Transverse colon (tissue), 4 donors: ENCODE results near the gene SPECC1. TPM values are rescaled to one million over a fixed set of nuclear protein-coding genes. Genes with fewer than 3 reads are reported as not detected.

Experiments
- DNase-seq: peaks from one replicate; pipeline ENCODE4 v3.0.0-alpha.2; 2019
- H3K27ac ChIP-seq, 4 donors: fragments of 200-600 bp; sonication (generic); 2 replicates each; pipeline ENCODE4 v1.5.1; 2016 to 2018; ENCODE audit warnings: inconsistent platforms in 4 of 4
- H3K27me3 ChIP-seq: fragments of 200-600 bp; sonication (generic); 2 replicates; pipeline ENCODE4 v1.5.1; 2017; ENCODE audit warnings: inconsistent platforms
- H3K36me3 ChIP-seq, 4 donors: fragments of 200-600 bp; sonication (generic); 2 replicates each; pipeline ENCODE4 v1.5.1; 2017 to 2019; ENCODE audit warnings: inconsistent platforms in 4 of 4
- H3K4me1 ChIP-seq, 4 donors: fragments of 200-600 bp; sonication (generic); 2 replicates each; pipeline ENCODE4 v1.5.1; 2017 to 2020; ENCODE audit warnings: inconsistent platforms in 4 of 4
- H3K4me3 ChIP-seq, 4 donors: fragments of 200-600 bp; sonication (generic); 1 replicate in 1 of 4; 2 replicates in 3 of 4; pipeline versions ENCODE4 v1.5.1 to v1.6.1; 2017 to 2019; ENCODE audit warnings: inconsistent platforms in 4 of 4
- H3K9me3 ChIP-seq, 2 donors: fragments of 200-600 bp; sonication (generic); 2 replicates each; pipeline ENCODE4 v1.5.1; 2017 to 2019; ENCODE audit warnings: inconsistent platforms in 2 of 2
- CTCF ChIP-seq, 5 experiments: fragments of 200-600 bp in 3 of 5; fragments of 450-650 bp in 2 of 5; sonication (generic) in 3 of 5; IDR thresholded peaks; 1 replicate in 2 of 5; 2 replicates in 3 of 5; pipeline ENCODE4 v1.5.1; 2016 to 2017; ENCODE audit warnings: antibody characterized with exemption in 5 of 5, inconsistent platforms in 3 of 5, mild to moderate bottlenecking in 2 of 5, moderate library complexity in 1 of 5
- EP300 ChIP-seq: sonication (generic); formaldehyde crosslinking; IDR thresholded peaks from one replicate; pipeline ENCODE4 v1.6.1; 2017; ENCODE audit warnings: antibody characterized with exemption, low read depth
- POLR2A ChIP-seq: fragments of 450-650 bp; IDR thresholded peaks from one replicate; pipeline ENCODE4 v1.6.1; 2016; ENCODE audit warnings: antibody characterized with exemption, mild to moderate bottlenecking, moderate library complexity
- POLR2AphosphoS5 ChIP-seq, 3 donors: sonication (generic); formaldehyde crosslinking; IDR thresholded peaks; one replicate each; pipeline ENCODE4 v1.6.1; 2016; ENCODE audit warnings: antibody characterized with exemption in 3 of 3
- WGBS, 2 donors: methylation state at CpG; one replicate each; pipeline ENCODE4 v1.1.5; 2018; ENCODE audit warnings: low coverage in 1 of 2; 5-methylcytosine and 5-hydroxymethylcytosine counted together
- in situ Hi-C, 4 donors: fragments of 200-750 bp; cut with MboI; loops; one replicate each; pipeline versions ENCODE4 v1.15.0 to v1.15.1; 2017; ENCODE audit warnings: low sequenced_read_pairs in 3 of 4, low pct_ligation_motif_present in 1 of 4, low pct_unique_long_range_greater_than_20kb in 1 of 4
- intact Hi-C: fragments of 100-400 bp; cut with DNase I; formaldehyde crosslinking; loops from one replicate; pipeline ENCODE4 v1.15.1; 2023; ENCODE audit warnings: low total_unique reads
- total RNA-seq, 4 donors: library from RNA; depleted of rRNA; stranded (reverse); fragments of >200 nt; gene quantifications; one replicate each; pipeline ENCODE4 v1.1.0, GENCODE V29; 2016

Gene SPECC1
- total RNA-seq, 4 donors from 2014 or later, result 117 to 141 (median 125) TPM

- Histone ChIP-seq H3K36me3 (no peaks in the 10 kb centered on the region), H3K9me3 (no peaks in the 10 kb centered on the region), H3K4me1 (peaks cover 0 to 11% (median 0%) of the 10 kb centered on the region in 4 donors), H3K27me3 (no peaks in the 10 kb centered on the region), H3K4me3 (no peak overlapping the region), H3K27ac (no peak overlapping the region)
- no peak for TF ChIP-seq POLR2AphosphoS5 (IDR thresholded peaks at IDR 0.05)
- TF ChIP-seq CTCF (IDR thresholded peaks at IDR 0.05), result no peak
- TF ChIP-seq POLR2A, result no peak
- no peak for TF ChIP-seq EP300
- WGBS, 2 donors, result 70 to 97% methylated on average over 2 to 4 of the region's 4 CpGs
- in situ Hi-C loops (loop anchor here in 1 of 4 donors (10.0 kb wide), 1 partner anchor 63 kb away; no protein-coding TSS in a partner anchor), intact Hi-C loops (no loop called here)
- no peak for DNase-seq
Observed at GRCh38 chr17:20217677-20218076, 208.5 kb downstream of the SPECC1 start.

GRCh38 chr17:20218272-20218671, 209.1 kb downstream of the SPECC1 start:
- DNase-seq, result no peak
- TF ChIP-seq EP300, result no peak
- no peak for TF ChIP-seq POLR2A
- no peak for TF ChIP-seq POLR2AphosphoS5 (IDR thresholded peaks at IDR 0.05)
- TF ChIP-seq CTCF (IDR thresholded peaks at IDR 0.05), result no peak
- in situ Hi-C loops (loop anchor here in 1 of 4 donors (10.0 kb wide), 1 partner anchor 63 kb away; no protein-coding TSS in a partner anchor), intact Hi-C loops (no loop called here)
- Histone ChIP-seq H3K4me1 (peaks cover 0 to 11% (median 0%) of the 10 kb centered on the region in 4 donors), H3K27me3 (no peaks in the 10 kb centered on the region), H3K27ac (no peak overlapping the region), H3K9me3 (no peaks in the 10 kb centered on the region), H3K4me3 (no peak overlapping the region), H3K36me3 (no peaks in the 10 kb centered on the region)
- WGBS, 2 donors, result 84 to 89% methylated on average over 3 of the region's 3 CpGs

- no peaks in the 10 kb centered on the region for H3K36me3 ChIP-seq
- intact Hi-C loops (loop anchor here (2.0 to 5.0 kb wide), 2 partner anchors 101 to 452 kb away; no protein-coding TSS in a partner anchor), in situ Hi-C loops (loop anchor here in 2 of 4 donors (10.0 kb wide), 2 partner anchors 91 to 99 kb away; no protein-coding TSS in a partner anchor)
- no peak overlapping the region for H3K27ac ChIP-seq
- no peak overlapping the region for H3K4me3 ChIP-seq
- H3K27me3 ChIP-seq, result no peaks in the 10 kb centered on the region
- no peaks in the 10 kb centered on the region for H3K9me3 ChIP-seq
- WGBS, 2 donors, result 90 to 100% methylated on average over 1 to 3 of the region's 3 CpGs
- TF ChIP-seq CTCF (IDR thresholded peaks at IDR 0.05), result no peak
- no peak for TF ChIP-seq POLR2A
- no peak for TF ChIP-seq EP300
- TF ChIP-seq POLR2AphosphoS5 (IDR thresholded peaks at IDR 0.05), result no peak
- DNase-seq, result no peak
- peaks cover 0 to 4% (median 4%) of the 10 kb centered on the region in 4 donors for H3K4me1 ChIP-seq
Observed at GRCh38 chr17:20223808-20224328, 214.7 kb downstream of the SPECC1 start.

- no peaks in the 10 kb centered on the region for H3K27me3 ChIP-seq
- H3K4me1 ChIP-seq, result peaks cover 0 to 4% (median 4%) of the 10 kb centered on the region in 4 donors
- 46 to 67% methylated on average over 1 to 3 of the region's 3 CpGs for WGBS, 2 donors
- DNase-seq, result no peak
- no peak overlapping the region for H3K27ac ChIP-seq
- TF ChIP-seq POLR2AphosphoS5 (IDR thresholded peaks at IDR 0.05) (no peak), POLR2A (no peak), EP300 (no peak), CTCF (IDR thresholded peaks at IDR 0.05) (no peak)
- H3K9me3 ChIP-seq, result no peaks in the 10 kb centered on the region
- in situ Hi-C loops, result loop anchor here in 2 of 4 donors (10.0 kb wide), 2 partner anchors 90 to 100 kb away; no protein-coding TSS in a partner anchor
- no peak overlapping the region for H3K4me3 ChIP-seq
- intact Hi-C loops, result loop anchor here (2.0 to 5.0 kb wide), 2 partner anchors 102 to 452 kb away; no protein-coding TSS in a partner anchor
- H3K36me3 ChIP-seq, result no peaks in the 10 kb centered on the region
Observed at GRCh38 chr17:20224379-20224778, 215.2 kb downstream of the SPECC1 start.
